ENCODE results near the gene PTPRN2.

- no peak for TF ChIP-seq CTCF (IDR thresholded peaks at IDR 0.05)
- no peak for TF ChIP-seq POLR2AphosphoS5 (IDR thresholded peaks at IDR 0.05)
Observed at GRCh38 chr7:158124671-158125079, 462.9 kb downstream of the PTPRN2 start.
